Testis (tissue), 2 donors: ENCODE data around the gene MPZL3.

ENCODE experiments used
- CTCF ChIP-seq, 3 experiments: fragments of 450-650 bp in 2 of 3; fragments of 200-600 bp in 1 of 3; sonication (generic) in 1 of 3; IDR thresholded peaks; one replicate each; pipeline ENCODE4 v1.5.1; 2016 to 2019; ENCODE audit warnings: antibody characterized with exemption in 3 of 3, mild to moderate bottlenecking in 2 of 3, moderate library complexity in 1 of 3
- POLR2A ChIP-seq: fragments of 450-650 bp; IDR thresholded peaks from one replicate; pipeline ENCODE4 v1.6.1; 2017; ENCODE audit warnings: antibody characterized with exemption, mild to moderate bottlenecking, moderate library complexity

- TF ChIP-seq POLR2A = no peak
- no peak for TF ChIP-seq CTCF (IDR thresholded peaks at IDR 0.05)
Observed at GRCh38 chr11:118247041-118247440, 5.1 kb downstream of the MPZL3 start.
